GM19468 (cell line): ENCODE results near the gene CFAP47.
"Not testable (repeated sequence)": the region's sequence is repeated elsewhere in the genome, so short reads cannot be mapped to it uniquely, and the experiment has no call there.

Experiments
- ATAC-seq: cut with Tn5 transposase; IDR thresholded peaks from one replicate; pipeline ENCODE4 v1.9.1; 2021; ENCODE audit warnings: mild to moderate bottlenecking, moderate library complexity, moderate number of reproducible peaks; ENCODE audit not compliant: unreplicated experiment; ENCODE audit errors: extremely low read depth

The CFAP47 gene

DNA sequence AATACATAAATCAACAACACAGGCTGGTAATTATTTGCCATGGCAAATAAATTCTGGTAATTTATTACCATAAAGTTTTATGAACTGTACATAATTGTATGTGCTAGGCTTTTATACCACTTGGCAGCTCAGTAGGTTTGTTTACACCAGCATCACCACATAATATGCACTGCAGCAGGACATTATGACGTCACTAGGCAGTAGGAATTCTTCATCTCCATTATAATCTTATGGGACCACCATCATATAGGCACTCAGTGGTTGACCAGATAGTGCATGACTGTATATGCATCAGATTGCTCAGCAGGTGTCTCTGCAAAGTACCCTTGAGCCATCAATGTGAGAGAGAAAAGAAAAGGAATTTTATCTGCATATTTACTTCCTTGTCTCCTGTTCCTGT lies 295.4 kb downstream of the CFAP47 start:
- ATAC-seq, result no peak

- no peak for ATAC-seq
These were observed 299.3 kb downstream of the CFAP47 start for GRCh38 chrX:36218801-36219200.

GRCh38 chrX:36234840-36235528 lies 315.4 kb downstream of the CFAP47 start:
- ATAC-seq, result not testable (repeated sequence)

DNA sequence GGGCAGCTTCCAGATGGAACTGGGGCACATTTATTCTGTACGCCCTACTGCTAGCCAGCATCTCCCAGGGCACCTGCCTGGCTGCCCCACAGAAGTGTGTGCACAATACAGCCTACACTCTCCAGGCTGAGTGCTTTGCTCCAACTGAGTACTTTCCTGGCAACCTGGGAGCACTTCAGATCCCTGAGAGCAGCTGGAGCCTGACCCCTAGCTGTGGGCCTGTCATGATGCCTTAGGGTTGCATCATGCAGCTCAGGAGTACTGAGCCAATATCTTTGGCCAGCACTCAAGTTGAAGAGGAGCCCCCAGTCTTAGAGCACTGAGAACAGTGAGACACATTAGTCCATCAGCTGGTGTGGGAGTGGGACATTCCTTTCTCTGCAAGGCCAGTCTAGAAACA lies 321.9 kb downstream of the CFAP47 start:
- no peak for ATAC-seq

DNA sequence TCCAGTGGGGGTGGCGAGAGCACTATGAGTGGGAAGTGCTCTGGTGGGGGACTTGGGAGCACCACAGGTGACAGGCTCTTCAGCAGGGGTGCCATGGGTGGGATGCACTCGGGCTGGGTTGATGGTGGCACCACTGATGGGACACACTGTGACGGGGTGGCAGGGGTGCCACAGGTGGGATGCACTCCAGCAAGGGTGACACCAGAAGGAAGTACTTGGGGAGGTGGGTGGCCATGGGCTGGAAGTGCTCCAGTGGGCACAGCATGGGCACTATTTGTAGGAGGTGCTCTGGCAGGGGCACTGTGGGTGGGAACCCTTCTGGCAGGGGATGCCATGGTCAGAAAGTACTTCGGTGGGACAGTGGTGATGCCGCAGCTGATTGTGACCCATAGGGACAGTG lies 346.6 kb downstream of the CFAP47 start:
- no peak for ATAC-seq

- no peak for ATAC-seq
These were observed 390.6 kb downstream of the CFAP47 start for GRCh38 chrX:36310136-36310535.

DNA sequence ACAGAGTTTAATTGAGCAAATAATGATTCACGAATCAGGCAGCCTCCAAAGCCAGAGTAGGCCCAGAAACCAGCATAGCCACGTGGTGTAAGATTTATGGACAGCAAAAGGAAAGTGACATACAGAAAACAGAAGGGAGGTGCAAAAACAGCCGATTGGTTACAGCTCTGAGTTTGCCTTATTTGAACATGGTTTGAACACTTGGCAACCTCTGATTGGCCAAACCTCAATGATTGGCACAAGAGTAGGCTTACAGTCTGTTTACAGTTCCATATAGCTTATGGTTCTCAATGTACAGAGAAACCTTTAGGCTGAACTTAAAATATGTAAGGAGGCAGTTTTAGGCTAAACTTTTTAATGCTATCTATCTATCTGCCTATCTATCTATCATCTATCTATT lies 394.8 kb downstream of the CFAP47 start:
- no peak for ATAC-seq

DNA sequence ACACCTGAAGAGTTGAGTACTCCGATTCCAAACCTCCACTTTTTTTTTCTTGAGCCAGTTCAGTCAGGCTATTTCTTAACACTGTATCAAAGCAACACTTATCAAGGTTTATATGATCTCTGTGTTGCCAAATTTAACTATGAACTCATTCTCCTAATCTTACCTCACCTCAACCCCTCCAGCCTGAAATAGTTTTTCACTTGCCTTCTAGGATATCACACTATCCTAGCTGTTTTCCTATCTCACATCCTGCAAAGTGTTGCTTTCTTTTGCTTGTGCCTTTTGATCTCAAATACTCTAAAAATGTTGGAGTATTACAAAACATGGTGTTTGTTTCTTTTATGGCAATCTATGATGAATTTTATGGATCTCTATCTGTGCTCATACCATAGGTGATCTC lies 415.0 kb downstream of the CFAP47 start:
- no peak for ATAC-seq

DNA sequence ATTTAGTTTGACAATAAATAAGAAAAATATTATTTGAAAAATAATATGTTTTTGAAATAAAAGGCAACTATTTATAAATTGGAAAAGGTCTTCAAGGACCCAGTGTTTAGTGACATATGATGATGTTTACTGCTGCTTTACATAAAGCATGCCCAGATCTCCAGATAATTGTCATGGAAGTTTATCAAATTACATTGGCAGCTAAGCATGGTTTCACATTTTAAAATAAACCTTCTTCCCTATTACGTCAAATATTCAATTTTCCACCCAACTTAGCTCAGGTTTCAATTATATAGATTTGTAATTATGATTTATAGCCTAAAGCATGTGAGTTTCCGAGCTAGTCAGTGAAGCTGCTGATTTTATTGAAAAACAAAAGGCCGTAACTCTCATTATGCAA lies 417.2 kb downstream of the CFAP47 start:
- ATAC-seq, result no peak

DNA sequence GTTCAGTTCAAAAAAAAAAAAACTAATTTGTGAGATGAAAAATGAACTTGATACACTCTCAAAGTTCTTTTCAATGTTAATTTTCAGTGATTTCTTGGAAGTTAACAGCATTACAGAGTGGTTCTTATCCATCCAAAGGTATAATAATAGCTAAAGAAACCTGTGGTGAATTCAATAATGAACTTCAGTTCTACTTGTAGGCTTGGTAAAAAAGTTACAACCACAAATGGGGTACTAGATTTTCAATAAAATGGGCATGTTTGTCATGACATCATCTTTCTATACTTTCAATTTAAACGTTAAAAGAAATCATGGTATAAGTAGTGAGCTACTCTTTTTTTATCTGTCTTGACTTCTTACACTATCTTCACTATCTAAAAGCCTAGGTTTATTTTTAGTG lies 424.8 kb downstream of the CFAP47 start:
- no peak for ATAC-seq

GRCh38 chrX:36348509-36348908 lies 429.0 kb downstream of the CFAP47 start:
- no peak for ATAC-seq

DNA sequence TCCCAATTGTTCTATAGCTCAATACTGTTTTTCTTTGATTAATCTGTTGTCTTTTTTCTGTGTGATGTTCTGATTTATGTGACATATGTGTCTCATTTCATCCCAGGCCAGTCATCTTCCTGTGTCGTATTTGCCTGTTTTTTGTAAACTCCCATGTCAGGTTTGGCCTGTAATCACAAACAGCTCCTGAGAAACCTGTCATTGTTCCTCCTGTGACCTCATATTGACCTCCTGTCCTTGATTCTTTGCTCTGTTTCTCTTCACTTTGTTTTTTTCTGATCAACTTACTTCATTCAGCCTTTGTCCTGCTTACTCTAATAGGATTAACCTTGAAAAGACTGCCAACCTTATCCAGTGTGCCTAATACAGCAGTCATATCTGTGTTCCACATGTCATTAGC lies 438.3 kb downstream of the CFAP47 start:
- ATAC-seq, result no peak

- ATAC-seq, result no peak
These were observed 444.7 kb downstream of the CFAP47 start for GRCh38 chrX:36364262-36364661.

GRCh38 chrX:36383495-36383894 lies 464.0 kb downstream of the CFAP47 start:
- ATAC-seq, result no peak

DNA sequence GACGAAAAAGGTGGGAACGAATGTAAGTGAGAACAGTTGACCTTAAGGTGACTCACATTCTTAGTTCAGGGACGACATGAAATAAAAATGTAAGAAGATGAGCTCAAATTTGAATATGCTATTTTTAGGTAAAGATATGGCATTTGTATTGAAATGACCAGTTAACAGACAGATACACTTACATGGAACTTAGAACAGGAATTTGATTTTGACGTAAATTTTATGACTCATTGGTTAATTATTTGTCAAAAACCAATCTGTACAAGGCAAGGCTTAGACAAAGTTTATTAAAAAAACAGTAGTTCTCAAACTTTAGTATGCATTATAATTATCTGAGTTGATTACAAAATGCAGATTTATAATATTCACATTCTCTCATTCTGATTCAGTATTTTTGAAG lies 469.4 kb downstream of the CFAP47 start:
- no peak for ATAC-seq

GRCh38 chrX:36401774-36402173 lies 482.2 kb downstream of the CFAP47 start:
- ATAC-seq, result no peak

- no peak for ATAC-seq
These were observed 488.3 kb downstream of the CFAP47 start for GRCh38 chrX:36407836-36408235.

GRCh38 chrX:36414056-36414455 lies 494.5 kb downstream of the CFAP47 start:
- ATAC-seq, result no peak

- no peak for ATAC-seq
These were observed 502.8 kb downstream of the CFAP47 start for GRCh38 chrX:36422368-36422767.

GRCh38 chrX:36431819-36432218 lies 512.3 kb downstream of the CFAP47 start:
- ATAC-seq, result no peak

DNA sequence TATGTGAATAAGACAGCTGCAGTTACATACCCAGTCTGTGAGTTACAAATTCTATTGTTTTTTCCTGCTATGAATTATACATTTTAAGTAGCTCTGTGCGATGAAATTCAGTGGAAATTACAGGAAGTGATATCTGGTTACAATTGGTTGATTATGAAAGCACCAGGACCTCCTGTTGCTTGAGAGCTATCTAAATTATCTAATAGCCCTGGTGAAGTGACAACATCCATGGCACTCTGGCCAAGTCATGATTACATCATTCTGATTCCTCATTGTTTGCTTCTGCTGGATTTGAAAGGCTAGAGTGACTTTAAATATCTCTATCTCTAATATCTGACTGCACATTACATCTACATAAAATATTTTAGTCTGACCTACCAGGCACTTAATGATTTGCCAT lies 515.0 kb downstream of the CFAP47 start:
- ATAC-seq, result no peak
